CD4-positive, CD25-positive, alpha-beta regulatory T cell (primary cell): ENCODE data around the gene CCDC40. TPM values are rescaled to one million over a fixed set of nuclear protein-coding genes. Genes with fewer than 3 reads are reported as not detected.

Experiments
- ATAC-seq, 2 donors: fragments of 150-1000 bp; cut with Tn5 transposase; one replicate each; pipeline ENCODE4 v1.10.0; 2021; ENCODE audit warnings: low read depth in 2 of 2, moderate number of reproducible peaks in 2 of 2, moderate library complexity in 1 of 2
- DNase-seq, 3 donors: peaks; one replicate each; pipeline versions ENCODE4 v3.0.0 to v3.0.0-alpha.2; 2012 to 2022; ENCODE audit warnings: mixed read lengths in 1 of 3
- H3K27ac ChIP-seq: one replicate; pipeline ENCODE4 v1.7.0; 2013; ENCODE audit warnings: mild to moderate bottlenecking, low read length; ENCODE audit not compliant: insufficient read depth, poor library complexity, severe bottlenecking
- H3K27me3 ChIP-seq: one replicate; pipeline ENCODE4 v1.7.0; 2013; ENCODE audit warnings: low read length; ENCODE audit not compliant: control insufficient read depth, insufficient read depth
- H3K36me3 ChIP-seq: one replicate; pipeline ENCODE4 v1.7.0; 2013; ENCODE audit warnings: mild to moderate bottlenecking, low read length, moderate library complexity; ENCODE audit not compliant: control insufficient read depth, insufficient read depth
- H3K4me1 ChIP-seq: 2 replicates; pipeline ENCODE4 v1.7.0; 2013; ENCODE audit warnings: mild to moderate bottlenecking, low read length; ENCODE audit not compliant: insufficient read depth, control insufficient read depth, poor library complexity, severe bottlenecking
- H3K4me3 ChIP-seq: one replicate; pipeline ENCODE4 v1.7.0; 2013; ENCODE audit warnings: low read depth, mild to moderate bottlenecking, low read length, moderate library complexity
- H3K9me3 ChIP-seq, 2 experiments: 1 replicate in 1 of 2; 2 replicates in 1 of 2; pipeline ENCODE4 v1.7.0; 2013; ENCODE audit warnings: low read length in 2 of 2, mild to moderate bottlenecking in 1 of 2, moderate library complexity in 1 of 2; ENCODE audit not compliant: control insufficient read depth in 2 of 2
- H3K27ac Mint-ChIP-seq, 3 donors: one replicate each; pipeline ENCODE4 v1.8.0; 2020 to 2022; ENCODE audit warnings: mild to moderate bottlenecking in 3 of 3, mixed read lengths in 3 of 3, moderate library complexity in 2 of 3
- H3K27me3 Mint-ChIP-seq: one replicate; pipeline ENCODE4 v1.8.0; 2022; ENCODE audit warnings: mild to moderate bottlenecking, mixed read lengths
- H3K36me3 Mint-ChIP-seq: one replicate; pipeline ENCODE4 v1.8.0; 2020; ENCODE audit warnings: mixed read lengths
- H3K4me1 Mint-ChIP-seq, 4 donors: one replicate each; pipeline ENCODE4 v1.8.0; 2020 to 2022; ENCODE audit warnings: mixed read lengths in 4 of 4, mild to moderate bottlenecking in 1 of 4
- H3K4me3 Mint-ChIP-seq, 4 donors: one replicate each; pipeline ENCODE4 v1.8.0; 2020 to 2022; ENCODE audit warnings: mild to moderate bottlenecking in 4 of 4, mixed read lengths in 4 of 4, moderate library complexity in 3 of 4
- H3K9me3 Mint-ChIP-seq, 7 donors: one replicate each; pipeline ENCODE4 v1.8.0; 2020 to 2022; ENCODE audit warnings: mixed read lengths in 7 of 7, mild to moderate bottlenecking in 3 of 7, moderate library complexity in 2 of 7
- polyA plus RNA-seq, 4 donors: library from polyadenylated mRNA; unstranded; fragments of 300-500 nt; fragmentation: Illumina TruSeq; gene quantifications; one replicate each; pipeline ENCODE4 v1.2.3, GENCODE V29; 2021
- total RNA-seq: library from RNA; stranded (reverse); gene quantifications from one replicate; pipeline ENCODE4 v1.2.3, GENCODE V29; 2022

CCDC40 gene
- total RNA-seq (0.32 TPM), polyA plus RNA-seq (not detected)

GRCh38 chr17:80035937-80036714 lies at the start of gene CCDC40:
Gene CCDC40, plus strand, starts transcription at chr17:80036642. Its CDS starts 21 bp downstream, at chr17:80036663.
- peak; percentile 60 to 77 (median 68) for DNase-seq
- Histone ChIP-seq H3K4me3 (no peak within 1 kb of the TSS), H3K36me3 (no peaks in the 10 kb centered on the region), H3K27me3 (peaks cover 17% of the 10 kb centered on the region), H3K4me1 (peaks cover 20% of the 10 kb centered on the region), H3K27ac (peak within 1 kb of the TSS; percentile 41), H3K9me3 (no peaks in the 10 kb centered on the region)
- H3K4me3 Mint-ChIP-seq, result peak within 1 kb of the TSS; percentile 83 to 93 (median 84)
- no peaks in the 10 kb centered on the region for H3K36me3 Mint-ChIP-seq
- peaks cover 0 to 12% (median 9%) of the 10 kb centered on the region in 4 donors for H3K4me1 Mint-ChIP-seq
- H3K9me3 Mint-ChIP-seq, result peaks cover 0 to 2% (median 0%) of the 10 kb centered on the region in 7 donors
- ATAC-seq, result peak; percentile 79 to 81
- peak within 1 kb of the TSS in 1 of 3 donors; percentile 43 for H3K27ac Mint-ChIP-seq
- peaks cover 54% of the 10 kb centered on the region for H3K27me3 Mint-ChIP-seq

- Histone ChIP-seq H3K9me3 (no peaks in the 10 kb centered on the region), H3K27ac (no peak overlapping the region), H3K4me3 (no peak overlapping the region), H3K27me3 (no peaks in the 10 kb centered on the region), H3K4me1 (peaks cover 12% of the 10 kb centered on the region), H3K36me3 (no peaks in the 10 kb centered on the region)
- H3K27ac Mint-ChIP-seq, result no peak overlapping the region
- no peak overlapping the region for H3K4me3 Mint-ChIP-seq
- ATAC-seq (no peak), DNase-seq (no peak)
- peaks cover 0 to 24% (median 2%) of the 10 kb centered on the region in 4 donors for H3K4me1 Mint-ChIP-seq
- H3K36me3 Mint-ChIP-seq, result no peaks in the 10 kb centered on the region
- peaks cover 13% of the 10 kb centered on the region for H3K27me3 Mint-ChIP-seq
- no peaks in the 10 kb centered on the region for H3K9me3 Mint-ChIP-seq
These were observed 49.1 kb upstream of the CCDC40 start for GRCh38 chr17:79987187-79987934.

- no peaks in the 10 kb centered on the region for H3K9me3 Mint-ChIP-seq
- no peak overlapping the region for H3K27ac ChIP-seq
- H3K9me3 ChIP-seq, result no peaks in the 10 kb centered on the region
- peak overlapping the region in 1 of 4 donors; percentile 38 for H3K4me3 Mint-ChIP-seq
- no peak for ATAC-seq
- peaks cover 12% of the 10 kb centered on the region for H3K27me3 Mint-ChIP-seq
- H3K27me3 ChIP-seq, result no peaks in the 10 kb centered on the region
- no peak for DNase-seq
- no peaks in the 10 kb centered on the region for H3K36me3 Mint-ChIP-seq
- peaks cover 0 to 27% (median 7%) of the 10 kb centered on the region in 4 donors for H3K4me1 Mint-ChIP-seq
- peak overlapping the region in 1 of 3 donors; percentile 55 for H3K27ac Mint-ChIP-seq
- no peak overlapping the region for H3K4me3 ChIP-seq
- no peaks in the 10 kb centered on the region for H3K36me3 ChIP-seq
- peaks cover 15% of the 10 kb centered on the region for H3K4me1 ChIP-seq
These were observed 48.6 kb upstream of the CCDC40 start for GRCh38 chr17:79987935-79988184.

GRCh38 chr17:79988185-79988971 lies 48.1 kb upstream of the CCDC40 start:
- H3K4me1 Mint-ChIP-seq, result peaks cover 0 to 31% (median 7%) of the 10 kb centered on the region in 4 donors
- peaks cover 10% of the 10 kb centered on the region for H3K27me3 Mint-ChIP-seq
- H3K27ac ChIP-seq, result no peak overlapping the region
- H3K4me1 ChIP-seq, result peaks cover 15% of the 10 kb centered on the region
- H3K36me3 Mint-ChIP-seq, result no peaks in the 10 kb centered on the region
- H3K27me3 ChIP-seq, result no peaks in the 10 kb centered on the region
- no peak overlapping the region for H3K4me3 ChIP-seq
- peak overlapping the region in 1 of 4 donors; percentile 58 for H3K4me3 Mint-ChIP-seq
- no peaks in the 10 kb centered on the region for H3K36me3 ChIP-seq
- DNase-seq (no peak), ATAC-seq (no peak)
- peak overlapping the region in 2 of 3 donors; percentile 55 to 69 for H3K27ac Mint-ChIP-seq
- H3K9me3 ChIP-seq, result no peaks in the 10 kb centered on the region
- H3K9me3 Mint-ChIP-seq, result no peaks in the 10 kb centered on the region

GRCh38 chr17:79989106-79989835 lies 47.2 kb upstream of the CCDC40 start:
- no peaks in the 10 kb centered on the region for H3K9me3 Mint-ChIP-seq
- DNase-seq (no peak), ATAC-seq (no peak)
- H3K4me3 ChIP-seq, result no peak overlapping the region
- H3K27me3 ChIP-seq, result no peaks in the 10 kb centered on the region
- no peak overlapping the region for H3K27ac Mint-ChIP-seq
- H3K36me3 ChIP-seq, result no peaks in the 10 kb centered on the region
- no peaks in the 10 kb centered on the region for H3K36me3 Mint-ChIP-seq
- no peaks in the 10 kb centered on the region for H3K9me3 ChIP-seq
- H3K27ac ChIP-seq, result no peak overlapping the region
- peak overlapping the region in 2 of 4 donors; percentile 47 to 63 for H3K4me3 Mint-ChIP-seq
- peaks cover 15% of the 10 kb centered on the region for H3K4me1 ChIP-seq
- H3K27me3 Mint-ChIP-seq, result peaks cover 10% of the 10 kb centered on the region
- H3K4me1 Mint-ChIP-seq, result peaks cover 0 to 34% (median 7%) of the 10 kb centered on the region in 4 donors

GRCh38 chr17:79990051-79990592 lies 46.3 kb upstream of the CCDC40 start:
- peaks cover 15% of the 10 kb centered on the region for H3K4me1 ChIP-seq
- Mint-ChIP-seq H3K36me3 (no peaks in the 10 kb centered on the region), H3K4me1 (peaks cover 0 to 40% (median 7%) of the 10 kb centered on the region in 4 donors), H3K9me3 (no peaks in the 10 kb centered on the region), H3K27me3 (peaks cover 10% of the 10 kb centered on the region), H3K4me3 (peak overlapping the region in 2 of 4 donors; percentile 23 to 63), H3K27ac (no peak overlapping the region)
- H3K27me3 ChIP-seq, result no peaks in the 10 kb centered on the region
- H3K9me3 ChIP-seq, result no peaks in the 10 kb centered on the region
- no peak overlapping the region for H3K27ac ChIP-seq
- H3K4me3 ChIP-seq, result no peak overlapping the region
- H3K36me3 ChIP-seq, result no peaks in the 10 kb centered on the region
- DNase-seq (no peak), ATAC-seq (no peak)

- Histone ChIP-seq H3K27me3 (no peaks in the 10 kb centered on the region), H3K27ac (no peak overlapping the region), H3K4me3 (no peak overlapping the region), H3K36me3 (no peaks in the 10 kb centered on the region), H3K9me3 (no peaks in the 10 kb centered on the region), H3K4me1 (peaks cover 15% of the 10 kb centered on the region)
- no peak for DNase-seq
- Mint-ChIP-seq H3K4me1 (peaks cover 0 to 43% (median 9%) of the 10 kb centered on the region in 4 donors), H3K27me3 (peaks cover 10% of the 10 kb centered on the region), H3K9me3 (no peaks in the 10 kb centered on the region), H3K27ac (no peak overlapping the region), H3K36me3 (no peaks in the 10 kb centered on the region), H3K4me3 (peak overlapping the region in 3 of 4 donors; percentile 18 to 81 (median 23))
- ATAC-seq, result no peak
These were observed 45.7 kb upstream of the CCDC40 start for GRCh38 chr17:79990704-79991103.
